Activated CD8-positive, alpha-beta memory T cell treated with anti-CD3 and anti-CD28 coated beads for 48 hours (primary cell): ENCODE results near the gene IGFBP2.

ENCODE experiments used
- DNase-seq, 3 experiments: peaks; one replicate each; pipeline ENCODE4 v3.0.0-alpha.2; 2020; ENCODE audit warnings: low read depth in 2 of 3, low spot score in 2 of 3

Gene IGFBP2

DNA sequence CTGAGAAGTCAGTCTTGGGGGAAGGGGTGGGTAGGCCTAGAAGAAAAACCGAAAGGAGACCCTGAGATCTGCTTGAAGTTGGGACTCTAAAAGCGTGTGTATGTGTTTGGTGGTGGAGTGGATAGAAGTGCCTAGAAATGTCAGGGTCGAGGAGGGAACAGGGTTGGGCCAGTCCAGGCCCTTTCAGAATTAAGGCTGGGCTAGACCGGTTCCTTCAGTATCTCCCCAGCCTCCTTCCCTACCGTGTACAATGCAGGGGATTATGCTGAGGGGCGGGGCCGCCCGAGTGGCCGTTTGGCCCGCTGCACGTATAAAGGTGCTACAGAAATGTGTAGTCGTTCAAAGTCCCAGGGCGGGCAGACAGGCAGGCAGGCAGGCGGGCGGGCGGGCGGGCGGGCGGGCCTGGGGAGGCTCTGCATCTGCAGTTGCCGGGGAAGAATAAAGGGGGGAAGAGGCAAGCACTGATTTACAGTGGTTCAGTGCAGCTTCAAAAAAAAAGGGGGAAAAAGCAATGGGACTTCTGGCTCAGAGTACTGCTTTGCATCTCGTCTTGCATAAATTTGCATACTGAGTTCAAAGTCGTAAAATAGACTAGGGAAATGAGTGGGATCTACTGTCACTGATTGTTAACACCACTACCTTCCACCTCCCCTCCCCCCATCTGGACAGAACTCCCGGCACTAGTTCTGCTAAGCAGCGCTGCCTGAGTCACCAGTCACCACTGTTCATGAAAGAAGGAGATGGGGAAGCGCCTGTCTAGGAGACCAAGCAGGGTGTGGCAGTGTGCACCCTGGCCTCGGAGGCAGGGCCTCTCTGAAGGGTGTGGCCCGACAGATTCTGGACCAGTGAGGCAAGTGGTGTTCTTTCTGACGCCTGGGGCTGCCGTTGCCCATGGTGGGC is 3.6 kb downstream of the IGFBP2 start:
- DNase-seq: no peak

DNA sequence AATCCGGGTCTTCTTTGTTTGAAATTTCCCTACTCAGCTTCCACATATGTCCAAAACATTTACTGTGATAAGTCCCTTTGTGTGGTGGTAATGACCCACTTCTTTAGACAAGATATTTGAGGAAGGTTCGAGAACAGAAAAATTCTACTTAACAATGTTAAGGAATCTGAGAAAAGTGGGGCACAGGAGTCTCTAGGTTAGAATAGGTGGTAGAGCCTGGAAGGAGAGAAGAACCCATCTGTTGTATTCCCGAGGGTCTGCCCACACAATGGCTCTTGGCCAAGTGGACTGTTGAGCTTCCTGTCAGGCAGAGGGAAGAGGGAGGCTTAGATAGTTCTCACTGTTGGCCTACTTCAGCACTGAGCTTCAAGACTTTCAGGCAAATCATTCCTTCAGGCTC is 4.3 kb downstream of the IGFBP2 start:
- DNase-seq: no peak

DNA sequence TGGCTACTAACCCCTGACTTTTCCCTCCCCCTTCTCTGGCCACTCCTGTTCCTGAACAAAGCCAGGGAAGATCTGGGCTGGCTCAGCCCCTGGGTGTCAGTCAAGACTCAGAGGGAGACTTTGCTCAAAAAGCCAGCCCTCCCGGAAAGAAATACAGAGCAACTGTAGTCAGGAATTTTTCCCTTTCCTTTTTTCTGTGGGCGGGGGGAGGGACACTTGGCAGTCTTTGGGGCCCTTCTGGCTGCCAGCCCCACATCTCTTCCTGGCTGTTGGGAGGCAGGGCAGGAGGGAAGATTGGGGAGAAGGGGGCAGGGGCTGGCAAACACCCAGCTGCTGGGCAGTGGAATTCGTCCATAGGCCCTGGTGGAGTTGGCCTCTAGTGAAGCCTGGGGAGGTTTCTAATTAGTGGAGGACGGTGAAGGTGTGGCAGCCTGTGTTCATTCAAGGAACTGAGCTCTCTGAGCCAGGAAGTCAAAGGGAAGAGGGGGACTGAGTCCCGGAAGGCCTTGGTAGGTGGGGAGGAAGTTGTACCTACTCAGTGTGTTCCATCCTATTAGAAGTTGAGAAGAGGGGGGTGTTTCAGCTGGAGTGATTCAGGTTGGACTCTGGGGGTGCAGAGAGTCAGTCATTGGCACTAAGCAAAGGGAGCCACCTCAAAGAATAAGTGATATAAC is 10.9 kb downstream of the IGFBP2 start:
- DNase-seq: no peak

DNA sequence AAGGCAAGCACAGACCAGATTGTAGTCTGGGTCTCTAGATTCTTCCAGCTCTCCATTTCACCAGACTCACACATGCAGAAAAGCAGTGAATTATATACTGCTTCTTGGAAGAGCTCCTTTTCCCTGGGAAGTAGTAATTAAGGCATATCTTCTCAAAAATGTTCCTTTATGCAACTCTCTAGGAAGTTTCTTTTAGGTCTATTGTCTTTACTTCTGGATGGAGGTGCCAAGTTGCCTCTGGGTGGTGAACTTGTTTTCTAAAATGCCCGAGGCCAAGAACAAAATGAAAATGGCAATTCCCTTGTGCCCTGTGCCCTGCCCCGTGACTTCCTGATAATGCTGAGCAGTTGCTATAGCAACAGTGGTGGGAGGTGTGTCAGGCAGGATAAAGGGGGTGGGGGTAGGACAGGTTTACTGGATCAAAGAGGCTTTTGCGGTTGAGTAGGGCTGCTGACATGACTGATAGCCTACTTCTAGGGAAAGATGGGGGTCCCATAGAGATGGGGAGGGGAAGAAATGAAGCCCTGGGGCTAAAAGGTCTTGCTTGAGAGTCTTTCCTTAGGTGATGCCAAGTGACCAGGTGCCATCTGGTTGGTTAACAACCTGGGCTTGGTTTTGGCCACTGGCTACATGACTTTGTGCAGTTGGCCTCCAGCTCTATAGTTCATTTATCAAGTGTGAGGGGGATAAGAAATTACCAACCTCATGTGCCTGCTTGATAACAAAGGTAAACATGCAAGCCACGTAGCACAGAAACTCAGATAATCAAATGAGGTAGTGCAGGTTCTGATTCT is 11.8 kb downstream of the IGFBP2 start:
- DNase-seq: no peak

DNA sequence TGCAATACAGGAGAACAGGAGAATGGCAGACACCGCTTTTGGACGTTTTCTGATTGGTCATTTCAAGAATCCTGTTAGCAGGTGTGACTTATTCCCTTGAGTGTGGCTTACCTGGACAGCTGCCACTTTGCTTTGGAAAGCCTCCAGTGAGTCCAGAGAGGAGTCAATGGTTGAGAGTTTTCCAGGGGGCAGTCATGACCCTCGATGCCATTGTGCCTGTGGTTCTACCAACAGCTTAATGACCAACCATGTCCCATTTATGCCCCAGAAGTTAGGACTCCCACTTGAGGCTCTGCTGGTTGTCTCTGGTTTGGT is 12.4 kb downstream of the IGFBP2 start:
- DNase-seq: no peak

DNA sequence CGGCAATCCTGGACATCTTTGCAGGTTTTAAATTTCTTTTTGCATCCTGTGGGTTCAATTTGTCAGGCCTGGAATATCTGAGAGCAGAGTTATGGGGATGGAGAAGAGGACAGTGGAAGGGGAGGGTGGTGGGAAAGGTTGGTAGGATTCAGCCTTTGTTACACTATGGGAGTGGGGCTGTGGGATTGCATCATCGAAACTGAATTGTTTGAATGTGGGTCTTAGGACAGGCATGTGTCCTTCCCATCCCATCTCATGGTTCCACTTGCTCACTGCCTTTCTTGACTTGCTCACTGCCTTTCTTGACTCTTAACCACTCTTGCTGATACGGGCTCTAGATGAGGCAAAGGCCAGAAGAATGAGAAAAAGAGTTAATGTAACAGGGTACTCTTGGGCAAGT is 12.9 kb downstream of the IGFBP2 start:
- no peak for DNase-seq

DNA sequence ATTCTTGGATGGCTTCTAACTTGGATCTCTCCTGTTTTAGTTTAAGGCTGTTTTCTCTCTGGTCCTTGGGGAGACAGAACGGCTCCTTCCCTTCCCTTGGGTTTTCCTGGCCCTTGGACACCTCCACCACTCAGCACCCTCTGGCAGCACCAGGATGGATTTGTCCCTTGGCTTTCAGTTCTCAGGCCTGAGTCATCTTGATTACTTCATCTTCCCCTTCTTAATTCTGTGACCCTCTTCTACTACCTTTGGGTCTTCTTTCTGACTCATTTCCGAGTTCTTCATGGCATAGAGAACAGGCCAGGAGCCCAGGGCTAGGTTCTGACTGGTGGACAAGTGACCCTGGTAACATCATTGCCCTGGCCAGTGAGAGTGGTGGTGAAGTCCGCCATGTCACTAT is 14.9 kb downstream of the IGFBP2 start:
- DNase-seq: no peak

DNA sequence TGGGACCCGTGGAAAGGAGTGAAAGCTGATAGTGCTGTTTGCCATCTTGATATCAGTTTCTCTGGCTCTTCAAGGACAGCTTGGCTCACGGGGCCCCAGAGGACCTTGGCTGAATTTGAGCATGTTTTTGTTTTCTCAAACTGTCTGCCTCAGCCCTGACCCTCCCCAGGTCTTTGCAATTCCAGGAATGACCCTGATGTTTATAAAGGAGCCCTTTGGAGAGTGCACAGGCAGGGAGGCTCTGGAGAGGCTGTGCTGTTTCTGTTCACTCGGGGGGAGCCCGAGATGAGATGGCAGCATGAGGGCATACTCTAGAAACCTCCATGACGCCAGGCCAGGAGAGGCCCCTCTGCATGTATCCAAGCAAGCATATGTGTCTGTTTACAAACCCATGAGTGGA is 16.4 kb downstream of the IGFBP2 start:
- DNase-seq: no peak

DNA sequence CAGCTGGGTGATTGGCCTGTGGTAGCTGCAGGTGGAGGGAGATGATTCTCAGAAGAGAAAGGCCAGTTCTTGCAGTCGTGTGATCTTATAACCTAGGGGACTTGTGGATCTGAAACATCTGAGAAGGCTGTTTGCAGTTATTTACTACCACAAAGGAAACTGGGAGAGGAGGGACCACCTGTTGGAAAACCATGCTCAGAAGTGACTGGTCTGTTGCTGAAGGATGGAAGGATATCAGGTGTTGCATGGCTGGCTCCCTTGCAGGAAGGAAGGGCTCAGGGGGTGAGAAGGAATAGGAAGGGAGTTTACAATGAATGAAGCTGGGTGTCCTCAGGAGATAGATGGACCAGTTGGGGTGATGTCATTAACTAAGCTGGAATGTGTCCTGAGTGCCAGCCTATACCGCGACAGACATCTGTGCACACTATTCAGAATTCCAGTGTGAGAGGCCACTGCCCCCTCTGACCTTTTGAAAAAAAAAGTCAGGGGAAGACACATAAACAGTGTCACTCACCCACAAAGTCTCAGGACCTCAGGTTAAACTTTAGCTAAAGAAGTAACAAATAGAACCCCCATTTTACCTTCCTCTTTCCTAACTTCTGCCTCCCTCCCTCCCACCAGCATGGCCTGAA is 17.5 kb downstream of the IGFBP2 start:
- DNase-seq: no peak

DNA sequence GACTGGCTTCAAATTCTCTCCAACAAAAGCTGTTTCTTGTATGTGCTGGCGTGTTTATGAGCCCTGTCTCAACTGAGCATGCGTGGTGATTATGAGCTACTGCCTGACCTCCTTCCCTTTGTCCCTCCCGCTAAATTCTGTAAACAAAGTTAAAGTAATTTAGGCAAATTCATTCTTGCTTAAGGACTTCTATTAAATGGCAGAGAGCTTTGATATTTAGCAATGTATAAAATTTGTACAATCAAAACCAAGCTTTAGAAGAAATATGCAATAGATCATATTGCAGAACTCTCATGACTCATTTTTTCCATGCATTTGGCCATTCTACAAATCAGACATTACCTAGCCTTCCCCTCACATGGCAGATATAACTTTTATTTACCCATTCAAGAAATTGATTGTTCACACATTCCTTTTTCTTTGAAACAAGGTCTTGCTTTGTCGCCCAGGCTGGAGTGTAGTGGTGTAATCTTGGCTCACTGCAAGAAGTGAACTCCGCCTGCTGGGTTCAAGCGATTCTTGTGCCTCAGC is 18.2 kb downstream of the IGFBP2 start:
- DNase-seq: no peak

DNA sequence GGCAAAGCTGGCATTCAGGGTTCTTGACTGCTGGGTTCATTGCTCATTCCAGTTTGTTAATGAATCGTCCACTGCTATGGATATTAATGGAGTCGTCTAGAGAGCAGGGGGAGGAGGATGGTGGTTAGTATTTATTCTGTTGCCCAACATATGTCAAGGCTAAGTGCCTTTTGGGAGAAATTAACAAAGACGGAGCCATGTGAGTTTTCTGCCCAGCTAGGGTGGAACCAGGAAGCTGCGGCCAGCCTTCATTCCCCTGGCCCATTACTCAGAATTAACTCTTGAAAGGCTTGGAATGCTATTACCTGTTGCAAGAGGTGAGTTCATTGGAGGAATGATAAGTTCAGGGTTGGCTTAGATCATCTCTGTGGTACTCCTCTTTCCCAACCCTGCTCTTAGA is 19.3 kb downstream of the IGFBP2 start:
- no peak for DNase-seq

DNA sequence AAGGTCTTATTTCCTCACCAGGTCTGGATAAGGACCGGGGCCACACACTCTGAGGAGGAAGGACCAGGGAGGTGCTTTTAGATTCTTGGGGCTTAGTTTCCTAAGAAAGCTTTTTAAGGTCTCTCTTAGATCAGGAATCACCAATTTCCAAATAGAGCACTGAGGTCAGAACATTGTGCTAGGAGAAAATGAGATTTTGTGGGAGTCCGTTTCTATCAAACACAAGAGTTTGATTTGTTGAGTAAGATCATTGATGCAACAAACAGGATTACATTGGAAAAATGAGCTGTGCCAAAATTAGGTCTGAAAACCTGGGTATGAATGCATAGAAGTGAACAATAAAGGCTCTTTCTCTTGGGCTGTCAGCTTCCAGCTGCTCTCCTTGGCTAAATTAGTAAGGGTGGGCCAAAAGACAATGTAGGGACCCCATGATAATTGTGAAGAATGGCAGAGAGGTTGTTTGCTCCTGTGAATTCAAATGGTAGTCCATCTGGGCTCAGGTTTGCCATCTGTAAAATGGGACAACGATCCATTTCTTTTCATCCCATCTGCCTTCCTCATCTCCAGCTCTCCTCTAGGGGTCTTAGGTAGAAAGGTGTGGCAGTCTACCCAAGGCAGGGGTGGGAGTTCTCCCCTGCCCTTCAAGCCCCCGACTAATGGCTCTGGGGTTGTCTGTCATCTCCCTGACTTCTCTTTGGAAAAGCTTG is 20.0 kb downstream of the IGFBP2 start:
- DNase-seq: no peak

DNA sequence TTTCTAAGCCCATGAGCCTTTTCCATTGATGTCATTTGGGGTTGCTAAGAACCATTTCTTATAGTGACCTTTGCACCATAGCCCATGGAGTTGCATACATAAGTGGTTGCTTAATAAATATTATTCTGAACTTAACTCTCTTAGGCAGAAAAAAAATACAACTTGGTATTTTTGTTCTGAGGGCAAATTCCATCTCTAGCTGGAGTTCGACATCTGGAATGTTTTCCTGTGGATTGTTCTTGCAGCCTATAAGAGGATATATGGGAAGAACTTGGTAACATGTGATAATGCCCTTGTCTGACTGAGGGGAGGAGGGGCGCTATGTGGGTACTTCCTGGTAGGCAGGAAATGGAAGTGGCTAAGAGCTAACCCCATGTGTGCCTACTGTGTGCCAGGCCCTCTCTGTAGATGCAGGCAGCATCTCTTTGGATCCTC is 20.7 kb downstream of the IGFBP2 start:
- DNase-seq: no peak

DNA sequence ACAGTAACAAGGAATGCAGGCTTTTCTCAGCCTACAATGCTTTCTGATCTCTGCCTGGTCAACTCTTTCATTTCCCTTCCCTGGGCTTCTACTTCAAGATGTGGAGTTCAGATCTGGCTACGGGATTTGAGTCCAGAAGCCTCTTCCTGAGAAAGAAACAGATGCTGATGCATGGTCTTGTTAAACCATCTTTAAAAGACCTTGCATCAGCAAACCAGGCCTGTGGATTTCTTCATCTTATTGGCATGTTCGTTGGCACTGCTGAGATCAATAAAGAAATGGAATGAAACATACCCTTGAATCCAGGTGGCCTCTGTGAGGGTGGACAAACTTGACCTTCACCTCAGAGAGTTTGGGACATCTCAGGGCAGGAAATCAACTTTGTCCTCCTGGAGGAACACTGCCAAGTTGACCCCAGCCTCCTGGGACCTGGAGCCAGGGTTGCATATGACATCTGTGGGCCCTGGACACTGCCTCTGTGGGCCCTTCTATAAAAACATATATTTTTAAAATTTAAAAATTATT is 21.4 kb downstream of the IGFBP2 start:
- no peak for DNase-seq

DNA sequence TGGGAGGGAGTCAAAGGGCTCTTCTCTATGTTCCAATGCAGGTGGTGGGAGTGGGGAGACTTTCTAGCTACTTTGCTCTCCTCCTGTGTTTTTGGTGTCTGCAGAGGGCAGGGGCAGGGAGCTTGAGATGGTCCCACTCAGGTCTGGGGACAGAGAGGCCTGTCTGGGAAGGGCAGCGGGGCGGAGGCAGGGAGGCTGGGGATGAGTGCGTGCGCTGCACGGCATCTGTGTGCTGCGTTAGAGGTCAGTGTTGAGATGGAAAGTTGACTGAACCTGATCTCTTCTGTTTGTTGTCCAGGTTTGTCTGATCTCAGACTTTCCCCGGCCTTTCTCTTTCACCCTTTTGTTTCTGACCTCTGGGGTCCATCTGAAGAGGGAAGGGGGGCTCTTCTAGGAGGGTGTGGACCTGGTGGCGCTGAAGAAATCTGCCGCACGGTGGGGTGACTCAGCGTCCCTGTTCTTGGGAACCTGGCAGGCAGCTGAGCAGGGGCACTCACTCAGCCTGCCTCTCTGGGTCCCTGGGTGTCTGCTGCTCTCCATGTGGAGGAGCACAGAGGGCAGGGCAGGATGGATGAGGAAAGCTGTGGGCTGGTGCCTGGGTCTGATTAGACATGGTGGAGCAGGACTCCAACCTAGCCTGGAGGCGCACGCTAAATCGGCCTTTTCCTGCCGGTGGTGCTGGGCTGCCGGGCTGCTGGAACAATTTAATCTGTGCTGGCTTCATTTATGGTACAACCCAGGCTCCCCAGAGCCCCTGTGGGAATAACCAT is 24.1 kb downstream of the IGFBP2 start:
- no peak for DNase-seq

DNA sequence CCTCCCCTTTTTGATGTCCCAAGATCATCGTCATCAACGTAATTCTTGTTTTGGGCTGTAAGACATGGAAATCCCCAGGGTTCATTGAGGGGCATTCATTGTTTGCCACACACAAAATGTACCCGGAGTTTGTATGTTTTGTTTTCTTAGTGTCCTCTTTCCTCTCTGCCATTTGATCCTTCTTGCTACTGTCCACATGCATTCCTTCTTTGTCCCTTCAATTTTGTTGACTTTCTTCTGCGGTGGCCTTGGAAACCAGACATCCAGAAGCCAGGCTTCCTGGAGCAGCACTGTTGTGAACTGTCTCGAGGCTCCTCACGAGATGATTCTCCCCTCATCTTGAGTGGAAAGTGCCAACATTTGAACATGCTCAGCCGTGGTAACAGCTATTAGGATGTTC is 24.8 kb downstream of the IGFBP2 start:
- DNase-seq: no peak

DNA sequence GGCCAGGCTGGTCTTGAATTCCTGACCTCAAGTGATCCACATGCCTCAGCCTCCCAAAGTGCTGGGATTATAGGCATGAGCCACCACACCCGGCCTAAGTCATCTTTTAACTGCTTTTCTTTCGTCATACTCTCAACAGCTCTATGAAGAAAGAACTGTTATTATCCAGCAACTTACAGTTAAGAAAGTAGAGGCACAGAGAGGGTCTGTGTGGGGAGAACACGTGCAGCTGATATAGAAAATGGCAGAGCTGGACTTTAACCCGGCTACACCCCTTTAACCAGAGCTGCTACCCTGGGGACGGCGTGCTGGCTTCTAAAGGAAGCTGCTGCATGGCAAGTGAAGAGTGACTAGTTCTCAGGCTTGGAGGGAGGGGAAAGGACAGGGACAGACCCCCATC is 25.5 kb downstream of the IGFBP2 start:
- no peak for DNase-seq

DNA sequence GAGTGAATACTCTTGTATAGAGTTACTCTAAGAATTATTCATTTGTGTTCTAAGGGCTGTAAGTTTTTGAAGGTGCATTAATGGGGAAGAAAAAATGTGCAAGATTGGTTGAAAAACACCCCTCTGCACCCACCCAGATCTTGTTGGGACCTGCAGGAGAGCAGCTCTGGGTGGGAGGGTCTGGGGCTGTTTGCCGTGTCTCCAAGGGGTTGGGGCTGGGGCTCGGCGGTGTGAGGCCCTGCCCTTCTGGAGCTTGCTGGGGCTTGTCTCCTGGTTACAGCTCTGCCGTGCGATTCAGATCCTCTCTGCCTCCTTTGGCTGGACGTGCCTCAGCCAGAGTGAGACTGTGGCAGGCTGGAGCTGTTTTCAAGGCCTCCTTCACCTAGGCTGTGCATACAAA is 26.1 kb downstream of the IGFBP2 start:
- DNase-seq: no peak

DNA sequence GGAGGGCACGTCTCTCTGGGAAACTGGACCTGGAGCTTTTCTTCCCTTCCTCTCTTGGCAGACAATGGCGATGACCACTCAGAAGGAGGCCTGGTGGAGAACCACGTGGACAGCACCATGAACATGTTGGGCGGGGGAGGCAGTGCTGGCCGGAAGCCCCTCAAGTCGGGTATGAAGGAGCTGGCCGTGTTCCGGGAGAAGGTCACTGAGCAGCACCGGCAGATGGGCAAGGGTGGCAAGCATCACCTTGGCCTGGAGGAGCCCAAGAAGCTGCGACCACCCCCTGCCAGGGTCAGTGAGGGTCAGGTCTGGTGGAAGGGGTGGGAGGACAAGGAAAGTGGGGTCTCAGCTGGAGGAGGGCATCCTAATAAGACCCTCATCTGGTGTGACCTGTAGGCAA is 27.3 kb downstream of the IGFBP2 start:
- DNase-seq: no peak

DNA sequence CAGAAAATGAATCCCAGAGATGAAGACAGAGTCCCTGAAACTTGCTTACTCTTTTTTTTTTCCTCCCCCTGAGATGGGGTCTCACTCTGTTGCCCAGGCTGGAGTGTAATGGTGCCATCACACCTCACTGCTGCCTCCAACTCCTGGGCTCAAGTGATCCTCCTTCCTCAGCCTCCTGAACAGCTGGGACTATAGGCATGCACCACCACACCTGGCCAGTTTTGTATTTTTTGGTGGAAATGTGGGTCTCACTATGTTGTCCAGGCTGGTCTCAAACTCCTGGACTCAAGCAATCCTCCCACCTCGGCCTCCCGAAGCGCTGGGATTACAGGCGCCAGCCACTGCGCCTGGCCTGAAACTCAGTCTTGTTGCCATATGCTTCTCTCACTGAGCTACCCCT is 27.8 kb downstream of the IGFBP2 start:
- DNase-seq: no peak
